GM19043 (cell line): ENCODE results near the gene MAJIN.
"Not testable (repeated sequence)": the region's sequence is repeated elsewhere in the genome, so short reads cannot be mapped to it uniquely, and the experiment has no call there.

ENCODE experiments used
- ATAC-seq: cut with Tn5 transposase; IDR thresholded peaks from one replicate; pipeline ENCODE4 v1.9.1; 2021; ENCODE audit warnings: low read depth; ENCODE audit not compliant: unreplicated experiment

Gene MAJIN, protein sequence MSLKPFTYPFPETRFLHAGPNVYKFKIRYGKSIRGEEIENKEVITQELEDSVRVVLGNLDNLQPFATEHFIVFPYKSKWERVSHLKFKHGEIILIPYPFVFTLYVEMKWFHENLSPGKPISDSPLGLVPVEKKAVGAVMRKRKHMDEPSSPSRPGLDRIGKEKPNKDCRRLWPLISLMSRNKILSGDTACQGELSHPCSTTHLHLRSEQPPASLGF

DNA sequence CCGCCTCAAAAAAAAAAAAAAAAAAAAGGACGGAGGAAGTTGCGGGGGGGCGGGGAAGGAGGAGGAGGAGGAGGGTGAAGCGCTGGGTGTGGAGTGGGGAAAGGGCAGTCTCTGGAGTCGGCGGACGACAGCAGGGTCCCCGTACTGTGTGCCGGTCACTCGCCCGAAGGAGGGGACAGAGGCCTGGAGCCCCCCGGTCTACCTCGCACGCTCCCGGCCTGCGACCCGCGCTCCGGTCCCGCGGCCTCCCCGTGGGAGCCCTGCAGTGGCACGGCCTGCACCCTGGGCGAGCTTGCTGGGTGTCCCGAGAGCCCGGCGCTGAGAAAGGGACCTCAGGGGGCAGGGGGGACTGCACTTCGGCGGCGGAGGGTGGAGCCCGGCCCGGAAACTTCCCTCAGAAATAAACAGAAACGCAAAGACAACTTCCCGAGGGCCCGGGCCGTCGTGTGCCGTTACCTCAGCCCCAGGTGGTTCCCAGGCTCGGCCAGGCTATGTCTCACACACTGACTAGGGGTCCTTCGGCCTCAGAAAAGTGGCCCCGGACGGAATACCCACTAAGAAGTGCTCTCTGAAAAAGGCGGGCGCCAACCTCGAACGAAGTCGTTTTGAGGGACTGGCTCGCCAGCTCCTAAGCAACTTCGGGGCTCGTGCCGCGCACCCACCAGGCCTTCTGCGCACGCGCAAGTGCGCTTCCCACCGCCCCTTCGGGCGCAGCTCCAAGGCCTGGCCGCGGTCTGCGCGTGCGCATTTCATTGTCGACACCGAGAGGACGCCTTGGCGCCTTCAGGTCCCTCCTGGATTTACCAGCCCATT lies at the start of gene MAJIN:
MAJIN (minus strand) TSS at position 688 of the 813 bp plus-strand sequence. CDS start 12,703 bp downstream, outside the sequence.
- ATAC-seq, result no peak

DNA sequence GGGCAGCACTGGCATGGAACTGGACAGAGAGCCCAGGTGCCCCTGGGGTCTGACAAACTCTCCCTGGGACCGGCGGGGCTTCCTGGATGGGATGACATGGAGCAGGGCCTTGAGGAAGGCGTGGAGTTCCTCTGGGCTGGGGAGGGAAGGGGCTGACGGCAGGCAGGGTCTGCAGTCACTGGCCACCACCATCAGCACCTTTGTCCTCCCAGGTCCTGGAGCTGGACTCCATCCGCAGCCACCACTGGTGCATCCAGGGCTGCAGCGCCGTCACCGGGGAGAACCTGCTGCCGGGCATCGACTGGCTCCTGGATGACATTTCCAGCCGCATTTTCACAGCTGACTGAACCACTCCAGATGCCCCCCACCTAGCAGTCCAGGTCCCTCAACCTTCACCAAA lies 49.6 kb upstream of the MAJIN start:
- ATAC-seq, result no peak

DNA sequence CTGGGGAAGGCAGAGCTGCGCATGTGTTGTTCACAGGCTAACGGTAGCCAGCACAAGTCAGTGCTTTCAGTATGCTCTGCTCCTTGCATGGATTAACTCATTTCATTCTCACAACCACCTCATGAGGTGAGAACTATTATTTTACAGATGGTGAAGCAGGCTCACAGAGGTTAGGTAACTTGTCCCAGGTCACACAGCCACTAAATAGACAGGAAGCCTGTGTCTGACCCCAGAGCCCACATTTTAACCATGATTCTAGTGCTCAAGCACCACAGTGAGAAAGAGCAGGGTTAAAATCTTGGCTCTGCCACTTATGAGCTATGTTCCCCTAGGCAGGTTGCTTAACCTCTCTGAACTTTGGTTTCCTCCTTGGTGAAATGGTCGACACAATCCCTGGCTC lies 49.1 kb upstream of the MAJIN start:
- ATAC-seq, result no peak

DNA sequence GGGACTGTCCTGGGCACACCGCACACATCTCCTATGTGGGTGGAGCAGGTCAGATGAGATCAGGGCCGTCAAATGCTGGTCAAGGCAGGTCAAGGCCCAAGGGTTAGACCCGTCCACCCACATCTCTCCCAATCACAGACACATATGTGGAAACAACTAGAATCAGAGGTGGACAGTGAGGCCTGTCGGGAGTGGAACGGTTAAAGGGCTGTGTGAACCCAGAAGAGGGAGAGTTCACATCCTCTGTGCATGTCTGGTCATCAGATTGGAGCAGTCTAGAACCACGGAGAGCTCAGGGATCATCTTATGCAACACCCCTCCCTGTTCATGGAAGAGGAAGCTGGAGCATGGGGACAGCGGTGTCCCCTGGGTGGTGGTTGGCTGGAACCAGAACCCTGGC lies 47.9 kb upstream of the MAJIN start:
- no peak for ATAC-seq

DNA sequence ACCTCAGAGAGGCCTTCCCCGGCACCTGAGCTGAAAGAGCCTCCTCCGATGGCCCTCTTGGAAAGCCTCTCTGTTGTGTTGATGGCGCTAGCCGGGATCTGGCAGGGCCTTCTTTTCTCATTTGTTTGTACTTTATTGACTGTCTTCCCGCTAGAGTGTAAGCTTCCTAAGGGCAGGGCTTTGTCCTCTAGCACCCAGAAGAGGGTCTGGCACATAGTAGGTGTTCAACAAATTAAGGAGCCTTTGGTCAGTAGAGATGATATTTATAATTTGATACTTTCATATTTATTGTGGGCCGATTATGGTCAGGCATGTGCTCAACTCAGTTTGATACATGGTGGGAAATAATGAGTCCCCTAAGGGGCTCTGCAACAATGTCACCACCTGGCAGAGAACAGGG lies 46.0 kb upstream of the MAJIN start:
- no peak for ATAC-seq

DNA sequence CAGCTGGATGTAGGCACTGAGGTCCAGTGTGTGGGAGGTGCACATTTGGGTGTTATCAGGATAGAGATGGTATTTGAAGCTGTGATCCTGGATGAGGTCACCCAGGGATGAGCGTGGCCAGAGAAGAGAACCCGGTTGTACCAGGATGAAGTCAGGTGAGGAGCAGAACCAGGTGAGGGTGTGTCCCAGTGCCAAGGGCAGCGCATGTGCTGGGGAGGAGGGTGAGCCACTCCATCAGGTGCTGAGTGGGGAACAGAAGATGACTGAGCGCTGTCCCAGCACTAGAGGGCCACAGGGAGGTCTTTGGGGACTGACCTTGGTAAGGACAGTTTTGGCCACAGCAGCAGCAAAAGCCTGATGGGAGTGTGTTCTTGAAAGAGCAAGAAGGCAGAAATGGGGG lies 44.8 kb upstream of the MAJIN start:
- ATAC-seq, result no peak

DNA sequence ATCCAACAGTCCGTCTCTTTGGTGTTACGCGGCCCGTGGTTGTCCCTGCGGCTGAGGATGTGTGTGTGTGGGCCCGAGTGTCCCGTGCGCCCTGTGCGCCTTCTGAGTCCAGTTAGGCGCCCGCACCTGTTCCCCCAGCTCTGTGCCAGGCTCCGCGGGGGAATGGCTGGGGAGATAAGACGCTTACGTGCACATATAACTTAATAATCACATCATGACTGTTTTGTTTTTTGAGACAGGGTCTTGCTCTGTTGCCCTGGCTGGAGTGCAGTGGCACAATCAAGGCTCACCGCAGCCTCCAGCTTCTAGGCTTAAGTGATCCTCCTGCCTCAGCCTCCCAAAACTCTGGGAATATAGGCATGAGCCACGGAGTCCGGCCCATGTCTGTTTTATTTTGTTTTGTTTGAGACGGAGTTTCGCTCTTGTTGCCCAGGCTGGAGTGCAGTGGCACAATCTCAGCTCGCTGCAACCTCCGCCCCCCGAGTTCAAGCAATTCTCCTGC lies 42.9 kb upstream of the MAJIN start:
- ATAC-seq, result no peak

DNA sequence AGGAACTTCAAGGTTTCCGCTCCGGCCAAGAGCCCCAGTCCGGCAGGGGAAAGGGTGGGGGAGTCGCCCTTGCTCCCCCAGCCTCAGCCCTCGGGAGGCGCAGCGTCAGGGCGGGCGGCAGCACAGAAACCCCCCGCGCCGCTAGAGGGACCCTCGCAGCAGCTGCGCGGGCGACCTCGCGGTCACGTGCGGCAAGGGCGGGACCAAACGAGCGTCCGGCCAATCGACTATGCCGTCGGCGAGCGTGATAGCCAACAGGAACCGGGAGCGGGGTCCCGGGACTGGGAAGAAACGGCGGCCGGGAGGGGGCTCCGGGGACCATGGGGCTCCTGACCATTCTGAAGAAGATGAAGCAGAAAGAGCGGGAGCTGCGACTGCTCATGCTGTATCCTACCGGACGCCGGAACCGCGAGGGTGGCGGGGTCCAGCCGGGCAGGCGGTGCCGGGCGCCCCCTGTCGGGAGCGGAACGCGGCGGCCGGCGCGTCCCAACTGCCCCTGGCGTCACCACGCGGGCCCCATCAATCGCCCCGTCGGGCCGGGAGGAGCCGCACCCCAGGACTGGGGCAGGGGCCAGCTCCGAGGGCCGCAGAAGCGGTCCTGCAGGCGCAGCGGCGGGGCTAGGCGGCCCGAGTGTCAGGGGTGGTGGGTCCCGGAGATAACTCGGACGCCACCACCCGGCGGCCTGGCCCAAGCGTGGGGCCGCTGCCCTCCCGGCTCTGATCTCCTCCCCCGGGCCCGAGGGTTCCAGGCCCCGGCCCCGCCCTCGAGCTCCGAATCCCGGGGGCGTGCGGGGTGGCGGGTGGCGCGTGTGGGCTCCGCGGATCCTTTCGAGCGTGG lies 42.2 kb upstream of the MAJIN start, which contains the start of gene ARL2:
ARL2 (plus strand) TSS at position 273 of the 838 bp plus-strand sequence; CDS start at position 321, 48 bp downstream.
- ATAC-seq, result peak; percentile 55

DNA sequence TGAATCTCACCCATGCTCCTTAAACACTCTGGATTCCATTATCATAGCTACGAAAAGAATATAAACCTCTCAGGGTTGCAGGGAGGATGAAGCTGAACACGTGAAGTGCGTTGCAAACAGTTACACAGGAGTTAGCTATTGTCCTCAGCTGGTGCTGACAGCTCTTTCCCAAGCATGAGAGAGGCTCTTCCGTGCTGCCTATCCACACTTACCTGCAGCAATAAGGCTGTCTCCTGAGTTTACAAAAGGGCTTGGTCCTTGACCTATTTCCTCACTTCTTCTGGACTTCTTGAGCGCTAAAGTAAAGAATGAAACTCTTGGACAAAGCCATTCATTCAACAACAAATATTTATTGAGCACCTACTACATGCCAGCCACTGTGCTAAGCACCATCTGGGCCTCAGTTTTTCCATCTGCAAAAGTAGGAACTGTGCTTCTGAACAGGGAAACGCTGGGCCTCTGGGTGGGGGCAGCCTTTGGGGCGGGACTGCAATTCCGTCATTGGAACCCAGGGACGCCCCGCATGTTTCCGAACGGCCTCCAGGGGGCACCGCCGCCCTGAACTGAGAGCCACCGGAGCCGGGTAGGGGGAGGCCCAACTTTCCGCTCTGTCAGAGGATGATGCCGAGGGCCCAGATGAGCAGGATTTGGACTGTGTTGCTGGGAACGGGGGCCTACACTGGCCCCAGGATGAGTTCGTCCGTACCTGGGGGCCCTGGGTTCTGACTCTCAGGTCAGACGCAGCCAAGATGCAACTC lies 41.4 kb upstream of the MAJIN start:
- ATAC-seq, result peak; percentile 78

DNA sequence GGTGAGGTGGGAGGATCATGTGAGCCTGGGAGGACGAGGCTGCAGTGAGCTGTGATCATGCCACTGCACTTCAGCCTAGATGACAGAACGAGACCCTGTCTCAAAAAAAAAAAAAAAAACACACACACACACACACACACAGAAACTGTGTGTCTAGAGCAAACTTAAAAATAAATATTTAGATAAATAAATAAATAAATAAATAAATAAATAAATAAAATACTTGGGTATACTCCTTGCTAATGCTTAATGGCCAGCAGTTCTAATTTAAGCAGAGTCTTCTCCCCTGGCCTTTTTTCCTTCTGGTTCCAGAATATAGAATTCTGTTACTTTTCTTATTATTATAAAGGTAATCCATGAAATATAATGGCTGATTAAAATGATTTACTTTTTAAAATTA lies 37.0 kb upstream of the MAJIN start:
- no peak for ATAC-seq

DNA sequence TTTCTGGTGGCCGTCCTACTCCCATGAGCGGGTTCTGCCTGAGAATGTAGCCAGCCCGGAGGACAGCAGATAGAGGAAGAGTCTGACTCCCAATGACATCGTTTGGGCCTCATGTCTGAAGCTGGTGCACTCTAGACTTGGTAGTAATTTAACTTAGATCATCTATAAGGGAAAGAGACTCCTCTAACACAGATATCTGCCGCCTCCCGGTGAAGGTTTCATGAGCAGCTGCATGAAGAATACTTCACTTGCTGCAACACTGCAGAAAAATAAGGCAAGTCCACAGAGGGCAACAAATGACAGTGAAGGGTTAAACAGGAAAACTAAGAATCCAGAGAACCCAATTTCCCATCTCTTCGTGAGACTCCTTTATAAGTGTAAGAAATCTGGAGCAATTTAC lies 36.1 kb upstream of the MAJIN start:
- ATAC-seq, result no peak

DNA sequence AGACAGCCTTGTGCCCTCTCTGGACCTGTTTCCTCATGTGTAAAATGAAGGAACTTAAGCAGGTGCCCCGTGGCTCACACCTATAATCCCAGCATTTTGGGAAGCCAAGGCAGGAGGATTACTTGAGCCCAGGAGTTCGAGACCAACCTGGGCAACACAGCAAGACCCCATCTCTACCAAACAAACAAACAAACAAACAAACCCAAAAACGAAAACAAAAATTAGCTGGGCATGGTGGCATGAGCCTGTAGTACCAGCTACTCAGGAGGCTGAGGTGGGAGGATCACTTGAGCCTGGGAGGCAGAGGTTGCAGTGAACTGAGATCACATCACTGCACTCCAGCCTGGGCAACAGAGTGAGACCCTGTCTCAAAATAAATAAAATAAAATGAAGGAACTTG lies 32.1 kb upstream of the MAJIN start:
- ATAC-seq, result not testable (repeated sequence)

DNA sequence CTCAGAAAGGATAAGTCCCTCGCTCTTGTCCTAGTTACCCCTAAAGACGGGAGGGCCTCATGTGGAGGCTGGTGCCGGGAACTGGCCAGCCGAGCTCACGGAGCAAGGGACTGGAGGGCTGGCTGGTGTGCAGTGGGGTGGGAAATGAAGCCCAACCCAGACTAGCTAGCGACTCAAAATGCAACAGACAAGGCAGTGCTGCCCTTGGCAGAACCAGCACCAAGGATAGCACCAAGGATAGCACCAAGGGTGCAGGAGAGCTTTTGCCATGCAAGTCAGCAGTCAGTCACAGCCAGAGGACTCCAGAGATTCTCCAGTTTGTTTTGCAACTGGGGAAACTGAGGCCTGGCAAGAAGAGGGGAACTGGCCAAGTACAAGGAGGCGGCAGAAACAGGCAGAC lies 31.4 kb upstream of the MAJIN start:
- ATAC-seq, result no peak

DNA sequence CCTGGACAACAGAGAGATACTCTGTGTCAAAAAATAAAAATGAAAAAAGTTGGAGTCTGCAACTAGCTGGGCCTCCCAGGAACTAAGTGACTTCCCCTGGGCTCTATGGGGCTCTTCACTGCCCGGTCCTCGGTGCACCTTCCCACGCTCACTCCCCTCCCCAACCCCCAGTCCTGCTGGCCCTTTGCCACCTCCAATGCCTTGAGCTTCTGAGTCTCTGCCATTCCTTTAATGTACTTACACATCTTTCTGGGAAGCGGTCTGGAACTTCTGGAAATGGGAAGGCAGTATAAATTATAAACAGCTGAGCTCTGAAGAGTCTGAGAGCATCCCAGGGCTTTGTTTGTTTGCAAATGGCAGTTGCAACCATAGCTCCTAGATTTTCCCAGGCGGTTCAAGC lies 30.8 kb upstream of the MAJIN start:
- no peak for ATAC-seq

DNA sequence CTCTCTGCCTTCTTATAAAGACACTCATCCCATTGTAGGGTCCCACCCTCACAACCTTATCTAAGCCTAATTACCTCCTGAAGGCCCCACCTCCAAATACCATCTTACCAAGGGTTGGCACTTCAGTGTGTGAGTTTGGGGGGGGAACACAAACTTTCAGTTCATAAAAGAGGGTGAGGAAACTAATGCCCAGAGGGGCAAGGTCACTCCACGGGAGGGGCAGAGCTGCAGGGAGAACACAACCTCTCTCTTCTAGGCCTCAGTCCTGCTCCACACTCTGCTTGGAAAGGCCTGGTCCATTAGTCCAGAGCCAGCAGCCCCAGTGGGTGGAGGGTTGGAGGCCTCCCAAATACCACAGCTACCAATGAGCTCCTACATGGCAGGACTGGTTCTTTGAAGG lies 27.6 kb upstream of the MAJIN start:
- ATAC-seq, result no peak

DNA sequence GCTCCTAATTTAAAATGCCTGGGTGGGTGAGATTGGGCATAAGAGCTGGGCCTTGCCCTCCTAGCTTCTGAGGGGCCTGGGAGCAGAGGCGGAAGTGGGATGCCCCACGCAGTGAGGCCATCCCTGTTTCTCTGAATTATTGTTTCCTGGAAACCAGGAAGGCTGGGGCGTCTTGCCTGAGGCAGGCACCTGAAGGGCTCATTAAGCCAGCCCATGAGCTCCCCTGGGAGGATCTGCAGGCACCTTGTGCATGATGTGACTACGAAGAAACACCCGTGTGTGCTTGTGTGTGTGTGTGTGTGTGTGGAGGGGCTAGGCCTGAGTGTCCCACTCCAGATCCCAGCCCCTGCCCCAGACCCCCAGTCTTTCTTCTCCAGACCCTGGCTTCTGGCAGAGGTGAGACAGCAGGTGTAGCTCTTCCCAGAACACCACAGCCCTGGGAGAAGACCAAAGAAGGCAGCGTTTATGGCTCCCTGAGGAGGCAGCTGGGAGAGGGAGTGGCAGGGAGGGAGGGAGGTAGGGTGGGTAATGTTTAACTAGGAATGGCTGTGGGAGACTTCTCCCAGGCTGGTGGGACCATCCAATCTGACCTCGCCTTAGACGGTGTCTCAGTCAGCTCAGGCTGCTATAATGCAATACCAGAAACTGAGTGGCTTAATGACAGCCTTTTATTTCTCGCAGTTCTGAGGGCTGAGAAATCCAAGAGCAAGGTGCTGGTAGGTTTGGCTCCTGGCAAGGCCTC lies 27.0 kb upstream of the MAJIN start:
- no peak for ATAC-seq

DNA sequence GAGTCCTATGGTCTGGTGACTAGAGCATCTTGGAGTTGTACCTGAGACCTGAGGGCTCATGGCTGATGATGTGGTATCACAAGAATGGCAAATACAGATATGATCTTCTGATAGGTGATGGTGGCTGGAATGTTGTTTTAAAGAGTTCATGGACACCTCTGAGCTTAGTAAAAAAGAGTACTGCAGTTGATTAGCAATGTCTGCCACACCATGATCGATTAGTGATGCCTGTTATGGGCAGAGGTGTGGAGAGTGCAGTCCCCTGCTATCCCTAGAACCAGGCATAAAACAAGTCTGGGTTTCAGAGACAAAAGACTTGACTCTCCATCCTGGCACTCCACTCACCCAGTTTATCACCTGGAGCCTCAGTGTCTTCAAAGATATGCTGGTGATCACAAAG lies 26.2 kb upstream of the MAJIN start:
- ATAC-seq, result no peak

DNA sequence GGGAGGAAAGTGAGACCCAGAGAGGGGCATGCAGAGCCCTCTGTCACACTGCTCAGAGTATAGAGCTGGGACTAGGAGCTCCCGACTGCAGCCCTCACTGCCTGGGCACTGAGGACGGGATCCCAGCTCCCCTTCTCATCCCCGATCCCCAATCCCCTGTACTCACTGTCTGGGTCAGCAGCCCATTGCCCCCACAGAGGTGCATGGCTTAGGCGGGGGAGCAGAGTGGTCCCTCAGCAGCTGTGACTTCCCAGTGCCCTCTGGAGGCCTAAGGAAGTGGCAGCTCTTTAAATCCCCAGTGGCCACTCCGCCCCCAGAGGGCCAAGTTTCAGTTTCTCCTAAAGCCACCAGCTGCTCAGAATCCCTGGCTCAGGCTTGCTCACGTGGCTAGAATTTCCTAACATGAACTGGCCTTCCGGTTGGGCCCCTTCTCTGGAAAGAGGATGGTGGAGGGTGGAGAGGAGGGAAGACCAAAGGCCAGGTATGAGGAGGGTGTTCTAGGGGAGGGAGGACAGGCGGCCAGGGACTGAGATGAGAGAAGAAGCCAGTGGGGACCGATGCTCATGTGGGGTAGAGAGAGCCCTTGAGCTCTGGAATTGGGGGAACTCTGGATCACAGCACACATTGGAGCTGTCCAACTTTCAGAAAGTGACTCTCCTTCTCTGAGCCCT lies 24.9 kb upstream of the MAJIN start, which contains the start of gene BATF2:
BATF2 (minus strand) TSS at position 262 of the 671 bp plus-strand sequence; CDS start at position 205, 57 bp downstream.
- ATAC-seq, result no peak

DNA sequence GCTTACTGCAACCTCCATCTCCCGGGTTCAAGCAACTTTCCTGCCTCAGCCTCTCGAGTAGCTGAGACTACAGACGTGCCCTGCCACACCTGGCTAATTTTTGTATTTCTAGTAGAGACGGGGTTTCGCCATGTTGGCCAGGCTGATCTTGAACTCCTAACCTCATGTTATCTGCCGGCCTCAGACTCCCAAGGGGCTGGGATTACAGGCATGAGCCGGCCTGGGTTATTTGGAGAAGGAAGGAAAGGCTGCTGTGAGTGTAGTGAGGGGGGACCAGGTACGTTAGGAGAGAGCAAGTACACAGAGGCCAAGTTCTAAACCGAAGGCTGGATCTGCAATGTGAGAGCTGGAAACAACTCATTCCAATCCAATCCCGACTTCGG lies 24.4 kb upstream of the MAJIN start:
- ATAC-seq, result no peak
